ENCODE measurements around the gene SNX25. TPM values are rescaled to one million over a fixed set of nuclear protein-coding genes. Genes with fewer than 3 reads are reported as not detected.

Gene SNX25
- total RNA-seq, 2 donors from 2014 or later = 21.4 to 26.0 TPM

- Histone ChIP-seq H3K9ac (ENCODE audit: extremely low read depth, low read length, poor library complexity, severe bottlenecking) (no peak overlapping the region), H3K36me3 (ENCODE audit: control insufficient read depth, insufficient read depth, low read length) (peaks cover 50% of the 10 kb centered on the region), H3K9me3 (ENCODE audit: control insufficient read depth, low read length) (no peaks in the 10 kb centered on the region), H3K27ac (ENCODE audit: low read depth, low read length) (no peak overlapping the region), H3K4me1 (ENCODE audit: control insufficient read depth, insufficient read depth, low read length) (no peaks in the 10 kb centered on the region), H3K27me3 (ENCODE audit: control insufficient read depth, insufficient read depth, low read length, poor library complexity, severe bottlenecking) (no peaks in the 10 kb centered on the region), H3K4me3 (ENCODE audit: low read length) (no peak overlapping the region)
- Mint-ChIP-seq H3K4me3 (no peak overlapping the region), H3K27me3 (ENCODE audit: insufficient read depth) (no peaks in the 10 kb centered on the region), H3K36me3 (ENCODE audit: low read depth) (peaks cover 59% of the 10 kb centered on the region), H3K4me1 (no peaks in the 10 kb centered on the region), H3K9me3 (no peaks in the 10 kb centered on the region), H3K27ac (no peak overlapping the region)
- WGBS, 2 experiments (ENCODE audit: insufficient coverage in 1 of 2, insufficient read length in 1 of 2) = 97 to 100% methylated on average over 4 of the region's 4 CpGs
- DNase-seq = no peak
- no peak for TF ChIP-seq CTCF (conservative IDR thresholded peaks at IDR 0.05)
Observed at GRCh38 chr4:185404031-185404430, 194.6 kb downstream of the SNX25 start.

- Histone ChIP-seq H3K4me3 (ENCODE audit: low read length) (no peak overlapping the region), H3K4me1 (ENCODE audit: control insufficient read depth, insufficient read depth, low read length) (no peaks in the 10 kb centered on the region), H3K9ac (ENCODE audit: extremely low read depth, low read length, poor library complexity, severe bottlenecking) (no peak overlapping the region), H3K36me3 (ENCODE audit: control insufficient read depth, insufficient read depth, low read length) (peaks cover 46% of the 10 kb centered on the region), H3K27ac (ENCODE audit: low read depth, low read length) (no peak overlapping the region), H3K9me3 (ENCODE audit: control insufficient read depth, low read length) (peaks cover 7% of the 10 kb centered on the region), H3K27me3 (ENCODE audit: control insufficient read depth, insufficient read depth, low read length, poor library complexity, severe bottlenecking) (no peaks in the 10 kb centered on the region)
- peaks cover 5% of the 10 kb centered on the region for H3K9me3 Mint-ChIP-seq
- no peak for DNase-seq
- whole genome bisulfite sequencing, 2 experiments (ENCODE audit: insufficient coverage in 1 of 2, insufficient read length in 1 of 2) = 97 to 100% methylated on average over 4 to 6 of the region's 6 CpGs
- no peak overlapping the region for H3K4me3 Mint-ChIP-seq
- H3K27ac Mint-ChIP-seq = no peak overlapping the region
- no peak for TF ChIP-seq CTCF (conservative IDR thresholded peaks at IDR 0.05)
- H3K27me3 Mint-ChIP-seq (ENCODE audit: insufficient read depth) = no peaks in the 10 kb centered on the region
- H3K36me3 Mint-ChIP-seq (ENCODE audit: low read depth) = peaks cover 58% of the 10 kb centered on the region
- no peaks in the 10 kb centered on the region for H3K4me1 Mint-ChIP-seq
Observed at GRCh38 chr4:185405296-185405999, 196.1 kb downstream of the SNX25 start.

GRCh38 chr4:185408432-185408831 is 199.0 kb downstream of the SNX25 start:
- no peaks in the 10 kb centered on the region for H3K27me3 ChIP-seq (ENCODE audit: control insufficient read depth, insufficient read depth, low read length, poor library complexity, severe bottlenecking)
- 87 to 100% methylated on average over 1 of the region's 2 CpGs for WGBS, 2 experiments (ENCODE audit: insufficient coverage in 1 of 2, insufficient read length in 1 of 2)
- Mint-ChIP-seq H3K9me3 (peaks cover 5% of the 10 kb centered on the region), H3K36me3 (ENCODE audit: low read depth) (peaks cover 53% of the 10 kb centered on the region), H3K27ac (no peak overlapping the region), H3K4me3 (no peak overlapping the region), H3K27me3 (ENCODE audit: insufficient read depth) (no peaks in the 10 kb centered on the region), H3K4me1 (no peaks in the 10 kb centered on the region)
- H3K36me3 ChIP-seq (ENCODE audit: control insufficient read depth, insufficient read depth, low read length) = peaks cover 46% of the 10 kb centered on the region
- peaks cover 7% of the 10 kb centered on the region for H3K9me3 ChIP-seq (ENCODE audit: control insufficient read depth, low read length)
- TF ChIP-seq CTCF (conservative IDR thresholded peaks at IDR 0.05) = no peak
- H3K9ac ChIP-seq (ENCODE audit: extremely low read depth, low read length, poor library complexity, severe bottlenecking) = no peak overlapping the region
- DNase-seq = no peak
- no peak overlapping the region for H3K4me3 ChIP-seq (ENCODE audit: low read length)
- no peaks in the 10 kb centered on the region for H3K4me1 ChIP-seq (ENCODE audit: control insufficient read depth, insufficient read depth, low read length)
- no peak overlapping the region for H3K27ac ChIP-seq (ENCODE audit: low read depth, low read length)
